Measurements from ENCODE around the gene NUP210.

NUP210 gene

GRCh38 chr3:13272831-13273603, 147.1 kb downstream of the NUP210 start:
- no peak for DNase-seq

GRCh38 chr3:13269711-13270378, 150.3 kb downstream of the NUP210 start:
- DNase-seq = no peak

- no peak for DNase-seq
Measured at GRCh38 chr3:13268961-13269441, 151.1 kb downstream of the NUP210 start.

GRCh38 chr3:13268120-13268519, 152.0 kb downstream of the NUP210 start:
- DNase-seq = no peak

- no peak for DNase-seq
Measured at GRCh38 chr3:13266651-13267362, 153.3 kb downstream of the NUP210 start.
